ENCODE results near the gene DPF3.

DNA sequence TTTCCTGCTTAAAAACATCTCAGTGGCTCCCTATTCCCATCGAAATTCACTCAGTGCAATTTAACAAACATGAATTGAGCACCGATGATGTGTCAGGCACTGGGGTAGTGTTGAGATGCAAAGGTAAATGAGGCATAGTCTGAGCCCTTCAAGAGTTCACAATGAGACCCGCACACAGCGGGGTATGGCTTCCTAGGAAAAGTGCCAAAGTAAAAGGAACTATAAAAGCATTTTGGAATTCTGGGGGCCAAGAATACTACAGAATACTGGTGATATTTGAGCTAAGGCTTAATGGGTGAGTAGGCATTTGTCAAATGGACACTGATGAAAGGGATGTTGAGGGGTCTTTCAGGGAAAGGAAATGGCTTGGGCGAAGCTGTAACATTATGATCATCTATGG, 315.4 kb downstream of the DPF3 start:
- TF ChIP-seq, protein P1, sequence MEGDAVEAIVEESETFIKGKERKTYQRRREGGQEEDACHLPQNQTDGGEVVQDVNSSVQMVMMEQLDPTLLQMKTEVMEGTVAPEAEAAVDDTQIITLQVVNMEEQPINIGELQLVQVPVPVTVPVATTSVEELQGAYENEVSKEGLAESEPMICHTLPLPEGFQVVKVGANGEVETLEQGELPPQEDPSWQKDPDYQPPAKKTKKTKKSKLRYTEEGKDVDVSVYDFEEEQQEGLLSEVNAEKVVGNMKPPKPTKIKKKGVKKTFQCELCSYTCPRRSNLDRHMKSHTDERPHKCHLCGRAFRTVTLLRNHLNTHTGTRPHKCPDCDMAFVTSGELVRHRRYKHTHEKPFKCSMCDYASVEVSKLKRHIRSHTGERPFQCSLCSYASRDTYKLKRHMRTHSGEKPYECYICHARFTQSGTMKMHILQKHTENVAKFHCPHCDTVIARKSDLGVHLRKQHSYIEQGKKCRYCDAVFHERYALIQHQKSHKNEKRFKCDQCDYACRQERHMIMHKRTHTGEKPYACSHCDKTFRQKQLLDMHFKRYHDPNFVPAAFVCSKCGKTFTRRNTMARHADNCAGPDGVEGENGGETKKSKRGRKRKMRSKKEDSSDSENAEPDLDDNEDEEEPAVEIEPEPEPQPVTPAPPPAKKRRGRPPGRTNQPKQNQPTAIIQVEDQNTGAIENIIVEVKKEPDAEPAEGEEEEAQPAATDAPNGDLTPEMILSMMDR (IDR thresholded peaks at IDR 0.05): no peak
- TF ChIP-seq POLR2A (IDR thresholded peaks at IDR 0.05): no peak

All from right lobe of liver (tissue), 4 donors.